Measurements from ENCODE around the gene COX7A1.

DNA sequence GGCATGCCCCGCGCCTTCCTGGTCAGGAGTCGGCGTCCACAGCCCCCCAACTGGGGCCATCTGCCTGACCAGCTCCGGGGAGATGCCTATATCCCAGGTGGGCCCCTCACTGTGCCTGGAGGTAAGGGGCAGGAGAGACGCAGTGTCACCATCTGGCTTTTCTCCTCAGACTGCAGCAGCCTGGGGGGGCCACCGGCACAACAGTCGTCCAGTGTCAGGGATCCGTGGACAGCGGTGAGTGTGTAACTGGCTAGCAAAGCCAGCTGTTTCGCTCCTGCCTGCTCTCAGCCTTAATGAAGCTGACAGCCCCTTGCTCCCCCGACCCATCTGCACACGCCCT, 41.1 kb downstream of the COX7A1 start:
- TF ChIP-seq TAF1 (IDR thresholded peaks at IDR 0.05; ENCODE audit: borderline replicate concordance, insufficient read depth, low read length) (no peak), POLR2AphosphoS5 (IDR thresholded peaks at IDR 0.05; ENCODE audit: low read depth, low read length) (no peak)
